ENCODE data around the gene SBF2. TPM values are rescaled to one million over a fixed set of nuclear protein-coding genes. Genes with fewer than 3 reads are reported as not detected.
A peak's percentile ranks its signal among the peaks of the same experiment; 100 is the strongest.
"Not testable (repeated sequence)": the region's sequence is repeated elsewhere in the genome, so short reads cannot be mapped to it uniquely, and the experiment has no call there.

The SBF2 gene
- total and polyA plus RNA-seq, 9 of the 15 experiments (the other 6 are each of a cell fraction or from before 2014, with no cell fraction given), result 0.80 to 9.5 (median 5.0) TPM

- CTCF ChIA-PET (ENCODE audit: low intra/inter-chr PET ratio); BruUV-seq (replicated peaks); in situ Hi-C loops (cut with MboI); H3K36me3 ChIP-seq (ENCODE audit: control insufficient read depth, insufficient read depth, low read length); H3K9me3 ChIP-seq (replicated peaks; ENCODE audit: control insufficient read depth, insufficient read depth, low read depth, low read length); H3K27ac ChIP-seq (ENCODE audit: extremely low read depth, low read depth, low read length); H3K9me1 ChIP-seq (ENCODE audit: control insufficient read depth, insufficient read depth, low read length); intact Hi-C loops (cut with micrococcal nuclease); POLR2A ChIA-PET; H3K79me2 ChIP-seq (ENCODE audit: control insufficient read depth, insufficient read depth, low read length); FAIRE-seq; H3K4me1 ChIP-seq (replicated peaks in 1 of 2; ENCODE audit: control insufficient read depth in 2 of 2, insufficient read depth in 2 of 2, low read length in 2 of 2); H4K20me1 ChIP-seq (replicated peaks; ENCODE audit: control insufficient read depth, insufficient read depth, low read length); H3K27me3 ChIP-seq (ENCODE audit: control insufficient read depth in 2 of 2, insufficient read depth in 2 of 2, low read length in 2 of 2); H3K9ac ChIP-seq (ENCODE audit: insufficient read depth in 1 of 2, low read depth in 2 of 2, low read length in 2 of 2); TF ChIP-seq ATF1 (CRISPR knock-in tag; IDR thresholded peaks at IDR 0.05); ID3 (CRISPR knock-in tag; IDR thresholded peaks at IDR 0.05); CEBPG (tag; conservative IDR thresholded peaks at IDR 0.05 in 1 of 2, IDR thresholded peaks at IDR 0.05 in 1 of 2): not testable (repeated sequence)
- 8% methylated on average over 14 of the region's 14 CpGs for WGBS (ENCODE audit: insufficient coverage, low coverage, missing lambda C conversion rate)
- ATAC-seq (peak; percentile 65), DNase-seq (ENCODE audit: extremely low read depth in 1 of 4, low spot score in 3 of 4) (peak in 2 of 4 experiments; percentile 11 to 49)
- Histone ChIP-seq H2AFZ (ENCODE audit: low read depth, low read length) (peak overlapping the region; percentile 85), H3K4me2 (ENCODE audit: insufficient read depth, low read length) (peak overlapping the region; percentile 66), H3K4me3 (peak overlapping the region; percentile 19; the same call in 1 of the 2 replicates)
- TF ChIP-seq RBFOX2 (IDR thresholded peaks at IDR 0.05; ENCODE audit: low read depth, low read length) (0 out of 2 replicates have a peak, but pooled peaks have one; percentile 18), NRF1 (conservative IDR thresholded peaks at IDR 0.05 in 1 of 2, IDR thresholded peaks at IDR 0.05 in 1 of 2) (peak; percentile 53 to 57; a peak in 3 of 4 replicates), TAF7 (tag; IDR thresholded peaks at IDR 0.05) (peak; percentile 27; the same call in 1 of the 2 replicates), MNT (conservative IDR thresholded peaks at IDR 0.05) (0 out of 4 replicates have a peak, but pooled peaks of 1 of the 2 experiments have one; percentile 33), FOXJ2 (tag; IDR thresholded peaks at IDR 0.05) (0 out of 2 replicates have a peak, but pooled peaks have one; percentile 24), ZFX (CRISPR knock-in tag; IDR thresholded peaks at IDR 0.05) (peak; percentile 28), CREM (IDR thresholded peaks at IDR 0.05; ENCODE audit: low read depth) (peak; percentile 53; the same call in 1 of the 2 replicates), ATF1 (tag; IDR thresholded peaks at IDR 0.05) (peak; percentile 48), FOXK1 (CRISPR knock-in tag; IDR thresholded peaks at IDR 0.05; ENCODE audit: borderline replicate concordance) (peak; percentile 48; the same call in 1 of the 2 replicates), SOX6 (IDR thresholded peaks at IDR 0.05) (peak; percentile 14; the same call in 1 of the 2 replicates), ID3 (tag; IDR thresholded peaks at IDR 0.05) (0 out of 2 replicates have a peak, but pooled peaks have one; percentile 43), FOXK2 (conservative IDR thresholded peaks at IDR 0.05 in 1 of 2, IDR thresholded peaks at IDR 0.05 in 1 of 2; ENCODE audit: low read depth in 2 of 2) (peak; percentile 98), CEBPG (CRISPR knock-in tag; IDR thresholded peaks at IDR 0.05) (peak; percentile 49; the same call in 1 of the 2 replicates), NFRKB (IDR thresholded peaks at IDR 0.05; ENCODE audit: low read depth) (peak; percentile 57), ZNF589 (CRISPR knock-in tag; IDR thresholded peaks at IDR 0.05; ENCODE audit: low read depth) (0 out of 2 replicates have a peak, but pooled peaks have one; percentile 50), FOXA3 (CRISPR knock-in tag; conservative IDR thresholded peaks at IDR 0.05 in 1 of 2, IDR thresholded peaks at IDR 0.05 in 1 of 2) (peak; percentile 89 to 91), MTA3 (IDR thresholded peaks at IDR 0.05; ENCODE audit: borderline replicate concordance) (peak; percentile 35; the same call in 1 of the 2 replicates)
Observed at GRCh38 chr11:9930562-9931331, 363.3 kb downstream of the SBF2 start.
